ENCODE measurements around the gene ADORA2A. TPM values are rescaled to one million over a fixed set of nuclear protein-coding genes. Genes with fewer than 3 reads are reported as not detected.

Gene ADORA2A
- total RNA-seq, 1 experiment from 2014 or later = 4.0 TPM

DNA sequence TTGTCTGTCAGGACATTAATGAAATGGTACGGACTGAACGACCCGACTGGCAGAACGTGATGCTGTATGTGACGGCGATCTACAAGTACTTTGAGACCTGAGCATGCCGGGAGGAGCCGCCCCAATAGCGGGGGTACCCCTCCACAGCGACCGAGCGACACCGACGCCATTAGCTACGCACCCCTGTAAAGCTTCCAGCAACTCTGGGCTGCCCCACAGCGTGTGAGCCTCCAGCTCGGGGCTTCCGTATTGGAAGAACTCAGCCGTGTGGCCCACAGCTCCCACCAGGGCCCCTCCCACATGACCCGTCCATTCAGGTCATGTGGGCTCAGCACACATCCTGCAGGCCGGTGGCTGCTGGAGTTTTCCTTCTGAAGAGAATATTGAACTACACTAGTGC lies 12.9 kb upstream of the ADORA2A start:
- intact Hi-C loops (cut with micrococcal nuclease; ENCODE audit: unreplicated experiment) = no loop called here
- Mint-ChIP-seq H3K27me3 (ENCODE audit: insufficient read depth, unreplicated experiment) (no peaks in the 10 kb centered on the region), H3K4me3 (ENCODE audit: unreplicated experiment) (no peak overlapping the region), H3K36me3 (ENCODE audit: insufficient read depth, unreplicated experiment) (peaks cover 43% of the 10 kb centered on the region), H3K4me1 (ENCODE audit: low read depth, unreplicated experiment) (peaks cover 3% of the 10 kb centered on the region), H3K27ac (ENCODE audit: unreplicated experiment) (no peak overlapping the region), H3K9me3 (ENCODE audit: unreplicated experiment) (no peaks in the 10 kb centered on the region)
- no peak for DNase-seq
- Histone ChIP-seq H3K4me1 (peaks cover 1% of the 10 kb centered on the region), H3K27me3 (replicated peaks; ENCODE audit: control insufficient read depth, insufficient read depth, low read length) (no peaks in the 10 kb centered on the region), H3K9me3 (no peaks in the 10 kb centered on the region), H3K36me3 (ENCODE audit: control insufficient read depth, insufficient read depth, low read length) (peaks cover 1% of the 10 kb centered on the region; the same call in 1 of the 2 replicates), H3K4me3 (ENCODE audit: low read depth, low read length) (no peak overlapping the region)
- no peak for TF ChIP-seq CTCF (IDR thresholded peaks at IDR 0.05; ENCODE audit: insufficient read depth in 1 of 2, low read depth in 1 of 2, low read length in 1 of 2, severe bottlenecking in 1 of 2, unreplicated experiment in 1 of 2)
- POLR2A ChIA-PET = no interaction called here
- CTCF ChIA-PET = no interaction called here
- BruUV-seq (replicated peaks) = no TSS peak

DNA sequence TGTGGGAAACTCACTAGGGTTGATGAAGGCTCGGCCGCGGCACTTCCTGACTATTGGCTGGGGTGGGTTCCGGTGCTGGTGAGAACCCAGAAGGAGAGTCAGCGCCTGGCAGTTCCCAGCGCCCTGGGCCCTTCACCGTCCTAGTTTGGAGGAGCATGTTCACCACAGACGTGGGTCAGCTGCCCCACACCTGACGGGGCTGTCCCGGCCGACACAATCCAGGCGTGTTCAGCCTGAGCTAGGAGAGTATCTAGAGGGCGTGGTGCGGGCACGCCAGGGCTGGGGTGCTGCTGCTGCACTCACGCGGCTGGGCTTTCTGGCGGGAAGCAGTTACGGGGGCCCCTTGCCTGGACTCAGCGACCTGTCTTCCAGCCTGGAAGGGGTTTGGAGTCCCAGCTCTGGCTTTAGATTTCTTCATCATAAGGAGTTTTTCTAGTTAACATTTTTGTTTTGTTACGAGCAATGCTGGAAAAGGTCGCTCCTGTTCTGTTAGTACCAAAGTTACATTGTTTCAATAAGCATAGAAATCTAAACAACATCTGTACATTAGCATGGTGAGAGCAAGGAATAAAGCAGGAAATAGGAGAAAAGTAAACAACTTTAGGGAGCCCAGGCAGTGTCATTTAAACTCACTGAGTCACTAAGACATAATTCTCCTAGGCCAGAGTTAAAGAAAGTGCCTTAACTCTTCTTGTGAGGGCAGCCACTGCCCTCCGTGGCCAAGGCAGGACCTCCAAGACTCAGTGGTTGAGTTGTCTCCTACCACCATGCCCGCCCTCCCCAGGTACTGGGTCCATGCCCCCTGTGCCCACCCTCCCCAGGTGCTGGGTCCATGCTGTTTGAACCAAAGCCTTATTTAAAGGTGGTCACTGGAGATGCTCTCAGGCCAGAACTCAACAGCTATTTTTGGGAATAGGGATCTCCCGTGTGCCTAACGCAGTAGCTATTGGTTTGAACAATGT lies 12.1 kb upstream of the ADORA2A start:
- Mint-ChIP-seq H3K4me1 (ENCODE audit: low read depth, unreplicated experiment) (peaks cover 6% of the 10 kb centered on the region), H3K27me3 (ENCODE audit: insufficient read depth, unreplicated experiment) (no peaks in the 10 kb centered on the region), H3K4me3 (ENCODE audit: unreplicated experiment) (no peak overlapping the region), H3K9me3 (ENCODE audit: unreplicated experiment) (no peaks in the 10 kb centered on the region), H3K36me3 (ENCODE audit: insufficient read depth, unreplicated experiment) (peaks cover 43% of the 10 kb centered on the region), H3K27ac (ENCODE audit: unreplicated experiment) (no peak overlapping the region)
- intact Hi-C loops (cut with micrococcal nuclease; ENCODE audit: unreplicated experiment) = no loop called here
- H3K27me3 ChIP-seq (replicated peaks; ENCODE audit: control insufficient read depth, insufficient read depth, low read length) = no peaks in the 10 kb centered on the region
- no peak overlapping the region for H3K4me3 ChIP-seq (ENCODE audit: low read depth, low read length)
- ChIA-PET CTCF (interaction anchor here (0.6 to 0.8 kb wide), 2 partner anchors 93 to 110 kb away, joined by 3 read pairs; no protein-coding TSS in a partner anchor), POLR2A (interaction anchor here (0.6 kb wide), 1 partner anchor 82 kb away, joined by 10 read pairs; no protein-coding TSS in a partner anchor)
- TF ChIP-seq CTCF (IDR thresholded peaks at IDR 0.05; ENCODE audit: insufficient read depth in 1 of 2, low read depth in 1 of 2, low read length in 1 of 2, severe bottlenecking in 1 of 2, unreplicated experiment in 1 of 2) = no peak
- DNase-seq = no peak
- BruUV-seq (replicated peaks) = no TSS peak
- no peaks in the 10 kb centered on the region for H3K9me3 ChIP-seq
- H3K36me3 ChIP-seq (ENCODE audit: control insufficient read depth, insufficient read depth, low read length) = peaks cover 1% of the 10 kb centered on the region; the same call in 1 of the 2 replicates
- H3K4me1 ChIP-seq = peaks cover 9% of the 10 kb centered on the region

DNA sequence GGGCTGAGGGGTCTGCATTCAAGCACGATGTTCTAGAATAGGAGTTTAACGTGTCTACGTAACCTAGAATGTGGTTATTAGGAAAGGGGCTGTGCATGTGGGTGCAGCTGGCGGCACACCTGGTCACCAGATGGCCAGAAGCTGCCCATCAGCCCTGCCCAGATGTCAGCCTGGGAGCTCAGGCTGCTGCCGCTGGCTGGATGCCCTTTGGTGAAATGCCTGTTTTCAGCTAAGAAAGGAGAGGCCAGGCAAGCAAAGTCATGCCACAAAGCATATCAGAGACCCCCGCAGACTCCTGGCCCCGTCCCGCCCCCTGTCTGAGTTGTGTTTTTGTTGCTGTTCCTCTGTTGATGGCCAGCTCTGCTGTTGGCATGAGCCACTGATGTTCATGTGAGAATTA lies 11.3 kb upstream of the ADORA2A start:
- no peaks in the 10 kb centered on the region for H3K9me3 Mint-ChIP-seq (ENCODE audit: unreplicated experiment)
- no peaks in the 10 kb centered on the region for H3K27me3 Mint-ChIP-seq (ENCODE audit: insufficient read depth, unreplicated experiment)
- H3K27ac Mint-ChIP-seq (ENCODE audit: unreplicated experiment) = no peak overlapping the region
- H3K4me1 ChIP-seq = peaks cover 13% of the 10 kb centered on the region
- no peak for TF ChIP-seq CTCF (IDR thresholded peaks at IDR 0.05; ENCODE audit: insufficient read depth in 1 of 2, low read depth in 1 of 2, low read length in 1 of 2, severe bottlenecking in 1 of 2, unreplicated experiment in 1 of 2)
- intact Hi-C loops (cut with micrococcal nuclease; ENCODE audit: unreplicated experiment) = no loop called here
- ChIA-PET POLR2A (interaction anchor here (0.6 kb wide), 1 partner anchor 83 kb away, joined by 10 read pairs; no protein-coding TSS in a partner anchor), CTCF (interaction anchor here (0.6 to 0.8 kb wide), 2 partner anchors 94 to 109 kb away, joined by 3 read pairs; no protein-coding TSS in a partner anchor)
- BruUV-seq (replicated peaks) = no TSS peak
- no peaks in the 10 kb centered on the region for H3K9me3 ChIP-seq
- H3K36me3 Mint-ChIP-seq (ENCODE audit: insufficient read depth, unreplicated experiment) = peaks cover 42% of the 10 kb centered on the region
- no peak overlapping the region for H3K4me3 ChIP-seq (ENCODE audit: low read depth, low read length)
- H3K4me3 Mint-ChIP-seq (ENCODE audit: unreplicated experiment) = no peak overlapping the region
- H3K36me3 ChIP-seq (ENCODE audit: control insufficient read depth, insufficient read depth, low read length) = peaks cover 1% of the 10 kb centered on the region; the same call in 1 of the 2 replicates
- no peak for DNase-seq
- no peaks in the 10 kb centered on the region for H3K27me3 ChIP-seq (replicated peaks; ENCODE audit: control insufficient read depth, insufficient read depth, low read length)
- peaks cover 6% of the 10 kb centered on the region for H3K4me1 Mint-ChIP-seq (ENCODE audit: low read depth, unreplicated experiment)

All from Caco-2 (cell line).